Measurements from ENCODE around the gene LRFN3.
A peak's percentile ranks its signal among the peaks of the same experiment; 100 is the strongest.
"Not testable (repeated sequence)": the region's sequence is repeated elsewhere in the genome, so short reads cannot be mapped to it uniquely, and the experiment has no call there.

LRFN3 gene

GRCh38 chr19:35905178-35905727 lies 30.9 kb upstream of the LRFN3 start:
- no peak for DNase-seq (ENCODE audit: low read depth in 2 of 2)

- DNase-seq (ENCODE audit: low read depth in 2 of 2): no peak
These were observed 28.8 kb upstream of the LRFN3 start for GRCh38 chr19:35907377-35907745.

- no peak for DNase-seq (ENCODE audit: low read depth in 2 of 2)
These were observed 28.1 kb upstream of the LRFN3 start, which contains the start of gene TYROBP for GRCh38 chr19:35908010-35908441. TSS of gene TYROBP (minus strand) at chr19:35908295. CDS start at chr19:35908228, 67 bp downstream.

GRCh38 chr19:35908973-35909683 lies 27.0 kb upstream of the LRFN3 start:
- no peak for DNase-seq (ENCODE audit: low read depth in 2 of 2)

GRCh38 chr19:35909684-35910035 lies 26.5 kb upstream of the LRFN3 start:
- no peak for DNase-seq (ENCODE audit: low read depth in 2 of 2)

GRCh38 chr19:35910355-35910754 lies 25.8 kb upstream of the LRFN3 start:
- not testable (repeated sequence) for DNase-seq (ENCODE audit: low read depth in 2 of 2)

GRCh38 chr19:35911173-35911572 lies 25.0 kb upstream of the LRFN3 start:
- no peak for DNase-seq (ENCODE audit: low read depth in 2 of 2)

- no peak for DNase-seq (ENCODE audit: low read depth in 2 of 2)
These were observed 24.4 kb upstream of the LRFN3 start for GRCh38 chr19:35911790-35912189.

GRCh38 chr19:35913589-35913988 lies 22.6 kb upstream of the LRFN3 start:
- no peak for DNase-seq (ENCODE audit: low read depth in 2 of 2)

- no peak for DNase-seq (ENCODE audit: low read depth in 2 of 2)
These were observed 20.7 kb upstream of the LRFN3 start for GRCh38 chr19:35915443-35915842.

- no peak for DNase-seq (ENCODE audit: low read depth in 2 of 2)
These were observed 16.9 kb upstream of the LRFN3 start for GRCh38 chr19:35919306-35919705.

- DNase-seq (ENCODE audit: low read depth in 2 of 2): no peak
These were observed 15.2 kb upstream of the LRFN3 start for GRCh38 chr19:35921012-35921411.

GRCh38 chr19:35925501-35925900 lies 10.7 kb upstream of the LRFN3 start:
- no peak for DNase-seq (ENCODE audit: low read depth in 2 of 2)

- no peak for DNase-seq (ENCODE audit: low read depth in 2 of 2)
These were observed 7.7 kb upstream of the LRFN3 start for GRCh38 chr19:35928507-35928906.

GRCh38 chr19:35929876-35930275 lies 6.3 kb upstream of the LRFN3 start:
- no peak for DNase-seq (ENCODE audit: low read depth in 2 of 2)

- DNase-seq (ENCODE audit: low read depth in 2 of 2): peak; percentile 99
These were observed 4.9 kb upstream of the LRFN3 start for GRCh38 chr19:35931161-35931873.

- DNase-seq (ENCODE audit: low read depth in 2 of 2): no peak
These were observed 4.3 kb upstream of the LRFN3 start for GRCh38 chr19:35931874-35932202.

- DNase-seq (ENCODE audit: low read depth in 2 of 2): no peak
These were observed 3.8 kb upstream of the LRFN3 start for GRCh38 chr19:35932291-35932936.

- DNase-seq (ENCODE audit: low read depth in 2 of 2): no peak
These were observed 629 bp downstream of the LRFN3 start for GRCh38 chr19:35936738-35937268.

GRCh38 chr19:35937345-35938281 lies 1.4 kb downstream of the LRFN3 start:
- no peak for DNase-seq (ENCODE audit: low read depth in 2 of 2)

Data from fibroblast of skin of left biceps (primary cell).